HG03097 (cell line): ENCODE measurements around the gene MSH5.
A peak's percentile ranks its signal among the peaks of the same experiment; 100 is the strongest.
"Not testable (repeated sequence)": the region's sequence is repeated elsewhere in the genome, so short reads cannot be mapped to it uniquely, and the experiment has no call there.

Experiments used
- ATAC-seq: cut with Tn5 transposase; IDR thresholded peaks from one replicate; pipeline ENCODE4 v1.9.1; 2021; ENCODE audit not compliant: unreplicated experiment, low FRiP score

MSH5 gene

DNA sequence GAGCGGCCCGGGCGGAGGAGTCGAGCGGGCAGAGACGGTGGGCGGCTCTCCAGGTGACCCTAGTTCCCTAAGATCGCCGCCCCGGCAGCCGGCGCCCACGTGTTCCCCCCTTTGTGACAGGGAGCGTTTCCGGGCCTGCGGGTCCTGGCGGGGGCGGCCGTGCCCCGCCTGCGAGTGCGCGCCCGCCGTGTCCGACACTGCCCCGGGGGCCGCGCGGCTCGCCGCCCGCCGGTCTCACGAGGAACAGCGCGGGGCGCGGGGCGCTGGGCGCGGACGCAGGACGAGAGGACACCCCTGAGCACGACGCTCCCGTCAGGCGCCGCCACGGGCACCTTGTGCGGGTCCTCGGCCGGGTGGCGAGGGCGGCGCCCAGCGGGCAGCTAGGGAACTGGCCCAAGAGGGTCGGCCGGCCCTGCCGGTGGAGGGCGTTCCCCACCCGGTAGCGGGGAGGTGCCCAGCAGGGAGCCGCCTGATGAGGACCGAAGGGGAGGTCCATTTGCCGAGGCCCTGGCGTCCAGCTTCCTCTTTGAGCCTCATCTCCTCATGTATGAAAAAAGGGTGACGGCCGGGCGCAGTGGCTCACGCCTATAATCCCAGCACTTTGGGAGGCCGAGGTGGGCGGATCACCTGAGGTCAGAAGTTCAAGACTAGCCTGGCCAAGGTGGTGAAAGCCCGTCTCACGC lies 56.0 kb downstream of the MSH5 start, which contains the start of gene VARS1:
Gene VARS1, minus strand, starts transcription at position 137 of the 683 bp plus-strand sequence. CDS start 535 bp downstream, outside the sequence.
- peak; percentile 61 for ATAC-seq

DNA sequence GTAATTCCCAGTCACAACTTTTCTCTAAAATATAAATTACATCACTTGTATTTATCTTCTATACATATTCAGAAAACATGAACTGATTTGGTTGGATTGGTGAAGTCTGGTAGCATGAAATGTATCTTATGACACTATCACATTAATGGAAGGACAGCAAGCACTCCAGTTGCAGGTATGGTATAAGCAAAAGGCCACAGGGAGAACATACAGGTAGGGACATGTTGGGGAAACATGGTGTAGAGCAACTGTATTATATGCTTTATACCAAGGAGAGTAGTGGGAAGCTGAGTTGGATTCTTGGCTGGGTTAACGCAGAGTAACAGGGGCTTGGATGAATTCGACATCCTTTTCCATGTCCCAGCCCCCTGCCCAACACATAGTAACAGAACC lies 57.2 kb downstream of the MSH5 start:
- ATAC-seq = no peak

DNA sequence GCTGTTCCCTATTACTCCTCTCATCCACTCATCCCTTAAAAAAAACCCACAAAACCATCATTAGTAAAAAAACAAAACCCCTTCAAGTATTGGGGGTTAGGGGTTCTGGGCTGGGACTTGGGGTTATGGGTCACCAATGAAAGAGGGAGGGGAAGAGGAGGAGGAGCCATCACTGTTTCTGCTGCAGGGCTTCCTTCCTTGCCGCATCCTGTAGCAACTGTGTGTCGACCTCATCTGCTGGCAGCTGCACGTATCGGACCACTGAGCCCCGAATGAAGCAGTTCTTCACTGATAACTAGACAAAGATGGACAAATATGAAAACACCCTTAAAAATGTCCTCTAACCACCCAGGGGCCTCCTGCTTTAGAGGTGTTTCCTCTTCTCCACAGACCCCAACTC lies 57.8 kb downstream of the MSH5 start:
- ATAC-seq = no peak

DNA sequence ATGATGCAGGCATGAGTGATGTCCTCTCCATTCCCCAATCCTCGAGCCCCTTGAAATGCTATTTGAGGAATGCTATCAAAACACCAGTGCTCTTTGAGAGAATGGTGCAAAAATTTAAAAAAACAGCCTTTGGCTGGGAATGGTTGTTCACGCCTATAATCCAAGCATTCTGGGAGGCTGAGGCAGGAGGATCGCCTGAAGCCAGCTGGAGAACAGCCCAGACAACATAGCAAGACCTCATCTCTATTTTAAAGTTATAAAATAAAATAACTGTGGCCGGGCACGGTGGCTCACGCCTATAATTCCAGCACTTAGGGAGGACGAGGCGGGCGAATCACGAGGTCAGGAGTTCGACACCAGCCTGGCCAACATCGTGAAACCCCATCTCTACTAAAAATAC lies 60.0 kb downstream of the MSH5 start:
- ATAC-seq = no peak

DNA sequence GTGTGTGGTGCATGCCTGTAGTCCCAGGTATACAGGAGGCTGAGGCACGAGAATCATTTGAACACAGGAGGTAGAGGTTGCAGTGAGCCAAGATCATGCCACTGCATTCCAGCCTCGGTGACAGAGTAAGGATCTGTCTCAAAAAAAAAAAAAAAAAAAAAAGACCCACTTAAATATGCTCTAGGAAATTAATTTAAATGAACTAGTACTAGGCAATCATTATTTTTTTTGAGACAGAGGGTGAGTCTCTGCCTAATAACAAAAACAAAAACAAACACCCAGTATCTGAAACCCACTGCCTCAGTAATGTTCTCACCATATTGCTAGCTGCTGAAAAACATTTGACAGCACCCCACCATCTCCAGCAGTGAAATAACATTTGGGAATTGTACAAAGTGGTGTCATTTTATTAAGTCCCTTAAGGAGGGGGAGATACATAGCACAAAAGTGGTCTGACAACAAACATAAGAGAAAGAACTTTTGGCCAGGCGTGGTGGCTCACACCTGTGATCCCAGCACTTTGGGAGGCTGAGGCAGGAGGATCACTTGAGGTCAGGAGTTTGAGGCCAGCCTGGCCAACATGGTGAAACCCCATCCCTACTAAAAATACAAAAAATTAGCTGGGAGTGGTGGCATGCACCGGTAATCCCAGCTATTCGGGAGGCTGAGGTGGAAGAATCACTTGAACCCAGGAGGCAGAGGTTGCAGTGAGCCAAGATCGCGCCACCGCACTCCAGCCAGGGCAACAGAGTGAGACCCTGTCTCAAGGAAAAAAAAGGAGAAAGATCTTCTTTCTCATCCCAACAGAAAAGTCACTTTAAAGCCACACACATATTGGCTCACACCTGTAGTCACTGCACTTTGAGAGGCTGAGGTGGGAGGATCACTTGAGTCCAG lies 61.5 kb downstream of the MSH5 start:
- ATAC-seq = not testable (repeated sequence)

DNA sequence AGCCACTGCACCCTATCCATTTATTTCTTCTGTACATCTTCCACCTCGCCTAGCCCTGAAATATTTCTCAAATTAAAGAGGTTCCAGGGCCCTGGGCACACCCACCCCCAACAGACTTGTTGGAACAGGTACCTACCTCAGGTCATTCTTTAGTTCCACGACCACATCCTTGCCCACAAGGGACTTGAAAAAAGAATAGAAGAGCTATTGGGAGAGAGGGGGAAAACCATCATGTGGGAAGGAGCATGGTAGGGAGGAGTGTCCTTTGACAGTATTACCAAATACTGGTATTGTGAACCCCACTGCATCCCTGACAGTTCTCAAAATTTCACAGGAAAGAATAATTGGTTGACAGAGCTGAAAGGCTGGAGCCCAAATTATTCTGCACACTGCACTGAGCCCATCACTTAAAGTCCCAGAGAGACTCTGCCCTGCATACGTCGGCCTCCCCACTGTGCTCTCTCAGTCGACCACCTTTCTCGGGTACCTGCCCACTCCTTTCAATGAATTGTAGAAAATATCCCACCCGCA lies 66.2 kb downstream of the MSH5 start:
- ATAC-seq = peak; percentile 13

DNA sequence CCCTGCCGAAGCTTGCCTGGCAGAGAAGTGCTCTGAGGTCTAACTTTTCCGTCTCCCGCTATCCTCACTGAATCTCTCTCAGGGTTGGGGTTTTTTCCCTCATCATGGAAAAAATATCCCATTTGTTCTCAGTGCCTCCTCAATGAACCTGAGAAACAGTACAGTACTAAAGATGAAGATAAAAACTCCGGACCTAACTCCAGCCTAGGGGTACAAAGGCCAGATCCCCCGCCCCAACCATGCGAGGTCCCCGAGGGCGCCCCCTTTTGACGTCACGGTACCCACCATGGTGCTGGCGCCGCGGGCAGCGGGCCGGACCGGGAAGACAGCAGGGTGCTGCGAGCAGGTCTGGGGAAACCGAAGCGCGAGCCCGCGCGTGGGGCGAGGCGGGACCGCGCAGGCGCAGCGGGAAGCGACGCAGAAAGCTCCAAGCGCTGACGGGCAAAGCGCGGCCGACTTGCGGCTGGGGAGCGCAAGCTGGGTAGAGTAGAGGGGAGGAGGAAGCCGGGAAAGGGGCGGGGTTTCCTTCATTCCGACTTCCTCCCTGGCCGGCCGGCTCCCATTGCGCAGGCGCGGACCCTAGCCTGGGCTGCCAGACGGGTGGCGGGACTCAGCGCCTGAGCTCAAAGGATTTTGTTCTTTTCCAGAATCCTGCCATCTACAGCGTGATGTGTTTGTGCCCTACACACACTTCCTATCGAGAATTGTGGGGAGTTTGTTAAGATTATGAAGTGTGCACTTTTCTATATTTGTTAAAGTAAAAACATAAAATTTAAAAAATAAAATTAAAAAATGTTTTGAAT lies 66.9 kb downstream of the MSH5 start, which contains the start of gene LSM2:
Gene LSM2, minus strand, starts transcription at position 497 of the 803 bp plus-strand sequence. Its CDS starts 209 bp downstream, at position 288.
- peak; percentile 89 for ATAC-seq

DNA sequence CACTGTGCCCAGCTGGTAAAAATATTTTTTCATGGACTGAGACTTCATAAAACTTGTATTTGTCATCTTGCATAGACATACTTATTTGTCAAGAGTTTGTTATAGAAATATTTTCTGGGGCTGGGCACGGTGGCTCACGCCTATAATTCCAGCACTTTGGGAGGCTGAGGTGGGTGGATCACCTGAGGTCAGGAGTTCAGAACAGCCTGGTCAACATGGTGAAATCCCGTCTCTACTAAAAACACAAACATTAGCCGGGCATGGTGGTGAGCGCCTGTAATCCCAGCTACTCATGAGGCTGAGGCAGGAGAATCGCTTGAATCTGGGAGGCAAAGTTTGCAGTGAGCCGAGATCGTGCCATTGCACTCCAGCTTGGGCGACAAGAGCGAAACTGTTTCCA lies 68.8 kb downstream of the MSH5 start:
- not testable (repeated sequence) for ATAC-seq

DNA sequence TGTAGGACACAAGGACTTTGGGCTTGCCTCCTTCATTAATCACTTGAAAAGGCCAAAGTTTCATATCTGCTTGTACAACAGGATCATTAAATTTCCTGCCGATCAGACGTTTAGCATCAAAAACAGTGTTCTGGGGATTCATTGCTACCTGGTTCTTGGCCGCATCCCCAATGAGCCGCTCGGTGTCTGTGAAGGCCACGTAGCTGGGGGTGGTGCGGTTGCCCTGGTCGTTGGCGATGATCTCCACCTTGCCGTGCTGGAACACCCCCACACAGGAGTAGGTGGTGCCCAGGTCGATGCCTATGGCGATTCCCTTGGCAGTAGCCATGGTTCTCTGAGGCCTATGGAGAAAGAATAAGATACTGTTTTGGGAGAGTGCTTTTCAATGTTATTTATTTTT lies 71.8 kb downstream of the MSH5 start:
- no peak for ATAC-seq
